ENCODE data around the gene BORCS8.
"Not testable (repeated sequence)": the region's sequence is repeated elsewhere in the genome, so short reads cannot be mapped to it uniquely, and the experiment has no call there.

Gene BORCS8

GRCh38 chr19:19192910-19193423, 1.0 kb upstream of the BORCS8 start:
- peak overlapping the region; percentile 97 for H3K4me3 Mint-ChIP-seq
- H3K36me3 Mint-ChIP-seq (ENCODE audit: insufficient read depth) = peaks cover 25% of the 10 kb centered on the region
- H3K4me1 Mint-ChIP-seq = peaks cover 59% of the 10 kb centered on the region
- no peaks in the 10 kb centered on the region for H3K9me3 Mint-ChIP-seq
- peak overlapping the region; percentile 99 for H3K27ac Mint-ChIP-seq (ENCODE audit: low read depth)
- H3K27me3 Mint-ChIP-seq = no peaks in the 10 kb centered on the region
- no peak for DNase-seq (ENCODE audit: low spot score in 2 of 2)
- ATAC-seq (replicated peaks; ENCODE audit: extremely low read depth, poor library complexity, severe bottlenecking) = peak; percentile 26

- Mint-ChIP-seq H3K4me1 (peaks cover 62% of the 10 kb centered on the region), H3K4me3 (peak overlapping the region; percentile 97), H3K27me3 (no peaks in the 10 kb centered on the region), H3K36me3 (ENCODE audit: insufficient read depth) (peaks cover 22% of the 10 kb centered on the region), H3K27ac (ENCODE audit: low read depth) (peak overlapping the region; percentile 99), H3K9me3 (no peaks in the 10 kb centered on the region)
- DNase-seq (ENCODE audit: low spot score in 2 of 2) = no peak
- peak; percentile 2 for ATAC-seq (replicated peaks; ENCODE audit: extremely low read depth, poor library complexity, severe bottlenecking)
Measured at GRCh38 chr19:19191768-19192077, 229 bp downstream of the BORCS8 start.

- H3K27me3 Mint-ChIP-seq = no peaks in the 10 kb centered on the region
- ATAC-seq (replicated peaks; ENCODE audit: extremely low read depth, poor library complexity, severe bottlenecking) (no peak), DNase-seq (ENCODE audit: low spot score in 2 of 2) (no peak)
- no peaks in the 10 kb centered on the region for H3K9me3 Mint-ChIP-seq
- H3K27ac Mint-ChIP-seq (ENCODE audit: low read depth) = no peak overlapping the region
- H3K4me3 Mint-ChIP-seq = no peak overlapping the region
- peaks cover 41% of the 10 kb centered on the region for H3K4me1 Mint-ChIP-seq
- peaks cover 13% of the 10 kb centered on the region for H3K36me3 Mint-ChIP-seq (ENCODE audit: insufficient read depth)
Measured at GRCh38 chr19:19186742-19187141, 5.2 kb downstream of the BORCS8 start.

GRCh38 chr19:19185853-19186740, 5.9 kb downstream of the BORCS8 start:
- ATAC-seq (replicated peaks; ENCODE audit: extremely low read depth, poor library complexity, severe bottlenecking) (peak; percentile 73), DNase-seq (ENCODE audit: low spot score in 2 of 2) (peak; percentile 29 to 40)
- H3K27me3 Mint-ChIP-seq = no peaks in the 10 kb centered on the region
- H3K9me3 Mint-ChIP-seq = no peaks in the 10 kb centered on the region
- H3K27ac Mint-ChIP-seq (ENCODE audit: low read depth) = no peak overlapping the region
- no peak overlapping the region for H3K4me3 Mint-ChIP-seq
- peaks cover 36% of the 10 kb centered on the region for H3K4me1 Mint-ChIP-seq
- H3K36me3 Mint-ChIP-seq (ENCODE audit: insufficient read depth) = peaks cover 13% of the 10 kb centered on the region

GRCh38 chr19:19181488-19181998, 10.4 kb downstream of the BORCS8 start:
- DNase-seq (ENCODE audit: low spot score in 2 of 2) (no peak), ATAC-seq (replicated peaks; ENCODE audit: extremely low read depth, poor library complexity, severe bottlenecking) (no peak)
- Mint-ChIP-seq H3K4me3 (no peak overlapping the region), H3K9me3 (no peaks in the 10 kb centered on the region), H3K27ac (ENCODE audit: low read depth) (no peak overlapping the region), H3K27me3 (no peaks in the 10 kb centered on the region), H3K36me3 (ENCODE audit: insufficient read depth) (peaks cover 12% of the 10 kb centered on the region), H3K4me1 (peaks cover 7% of the 10 kb centered on the region)

- no peak for ATAC-seq (replicated peaks; ENCODE audit: extremely low read depth, poor library complexity, severe bottlenecking)
- Mint-ChIP-seq H3K27me3 (no peaks in the 10 kb centered on the region), H3K36me3 (ENCODE audit: insufficient read depth) (peaks cover 11% of the 10 kb centered on the region), H3K4me3 (no peak overlapping the region), H3K4me1 (no peaks in the 10 kb centered on the region), H3K27ac (ENCODE audit: low read depth) (no peak overlapping the region), H3K9me3 (no peaks in the 10 kb centered on the region)
- no peak for DNase-seq (ENCODE audit: low spot score in 2 of 2)
Measured at GRCh38 chr19:19179548-19180441, 12.2 kb downstream of the BORCS8 start.

- Mint-ChIP-seq H3K4me3 (no peak overlapping the region), H3K4me1 (no peaks in the 10 kb centered on the region), H3K27me3 (no peaks in the 10 kb centered on the region), H3K27ac (ENCODE audit: low read depth) (no peak overlapping the region), H3K36me3 (ENCODE audit: insufficient read depth) (peaks cover 10% of the 10 kb centered on the region), H3K9me3 (no peaks in the 10 kb centered on the region)
- ATAC-seq (replicated peaks; ENCODE audit: extremely low read depth, poor library complexity, severe bottlenecking) = no peak
- no peak for DNase-seq (ENCODE audit: low spot score in 2 of 2)
Measured at GRCh38 chr19:19176950-19177349, 15.0 kb downstream of the BORCS8 start.

- not testable (repeated sequence) for H3K9me3 Mint-ChIP-seq; DNase-seq (ENCODE audit: low spot score in 2 of 2); H3K27ac Mint-ChIP-seq (ENCODE audit: low read depth); H3K36me3 Mint-ChIP-seq (ENCODE audit: insufficient read depth); ATAC-seq (replicated peaks; ENCODE audit: extremely low read depth, poor library complexity, severe bottlenecking); H3K4me3 Mint-ChIP-seq
- Mint-ChIP-seq H3K4me1 (peaks cover 22% of the 10 kb centered on the region), H3K27me3 (peaks cover 12% of the 10 kb centered on the region)
Measured at GRCh38 chr19:19173243-19173642, 18.7 kb downstream of the BORCS8 start.

GRCh38 chr19:19171821-19172532, 20.0 kb downstream of the BORCS8 start:
- ATAC-seq (replicated peaks; ENCODE audit: extremely low read depth, poor library complexity, severe bottlenecking) (no peak), DNase-seq (ENCODE audit: low spot score in 2 of 2) (no peak)
- Mint-ChIP-seq H3K36me3 (ENCODE audit: insufficient read depth) (peaks cover 6% of the 10 kb centered on the region), H3K9me3 (no peaks in the 10 kb centered on the region), H3K4me3 (no peak overlapping the region), H3K27ac (ENCODE audit: low read depth) (no peak overlapping the region), H3K4me1 (peaks cover 22% of the 10 kb centered on the region), H3K27me3 (peaks cover 12% of the 10 kb centered on the region)

GRCh38 chr19:19170873-19171672, 20.9 kb downstream of the BORCS8 start:
- H3K36me3 Mint-ChIP-seq (ENCODE audit: insufficient read depth) = no peaks in the 10 kb centered on the region
- ATAC-seq (replicated peaks; ENCODE audit: extremely low read depth, poor library complexity, severe bottlenecking) (no peak), DNase-seq (ENCODE audit: low spot score in 2 of 2) (no peak)
- H3K27ac Mint-ChIP-seq (ENCODE audit: low read depth) = no peak overlapping the region
- H3K4me3 Mint-ChIP-seq = peak overlapping the region; percentile 50
- H3K4me1 Mint-ChIP-seq = peaks cover 22% of the 10 kb centered on the region
- no peaks in the 10 kb centered on the region for H3K9me3 Mint-ChIP-seq
- peaks cover 12% of the 10 kb centered on the region for H3K27me3 Mint-ChIP-seq

- Mint-ChIP-seq H3K36me3 (ENCODE audit: insufficient read depth) (no peaks in the 10 kb centered on the region), H3K27ac (ENCODE audit: low read depth) (no peak within 1 kb of the TSS), H3K4me3 (peak within 1 kb of the TSS; percentile 50), H3K4me1 (peaks cover 22% of the 10 kb centered on the region), H3K27me3 (peaks cover 12% of the 10 kb centered on the region), H3K9me3 (no peaks in the 10 kb centered on the region)
- DNase-seq (ENCODE audit: low spot score in 2 of 2) (peak; percentile 35 to 52), ATAC-seq (replicated peaks; ENCODE audit: extremely low read depth, poor library complexity, severe bottlenecking) (peak; percentile 83)
Measured at GRCh38 chr19:19170053-19170872, 21.7 kb downstream of the BORCS8 start, which contains the start of gene MEF2B. Gene MEF2B, minus strand, starts transcription at chr19:19170263. Its CDS starts 19,528 bp downstream, at chr19:19150735.
